Measurements from ENCODE around the gene RGCC.

RGCC gene

DNA sequence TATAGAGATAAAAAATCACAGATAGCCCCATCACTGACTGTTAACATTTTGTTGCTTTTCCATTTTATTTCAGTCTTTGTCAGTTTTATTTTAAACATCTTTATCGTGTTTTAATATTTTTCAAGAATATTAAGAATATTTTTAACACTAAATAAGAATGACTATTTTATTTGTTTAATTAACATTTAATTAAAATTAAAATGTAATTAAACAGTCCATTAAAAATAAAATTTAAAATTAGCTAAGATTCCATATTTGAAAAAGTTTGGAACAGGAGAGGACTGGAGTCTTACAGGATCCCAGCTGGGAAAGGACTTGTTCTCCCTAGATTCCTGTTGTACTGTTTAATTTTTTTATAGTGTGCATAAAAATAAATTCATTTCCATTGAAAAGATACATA is 54.5 kb downstream of the RGCC start:
- no peaks in the 10 kb centered on the region for H3K36me3 ChIP-seq (ENCODE audit: control insufficient read depth, insufficient read depth, low read length)
- no peak overlapping the region for H3K9ac ChIP-seq (ENCODE audit: low read length)
- H3K4me1 ChIP-seq (ENCODE audit: control insufficient read depth, insufficient read depth, low read length): no peaks in the 10 kb centered on the region
- H3K4me3 ChIP-seq (ENCODE audit: low read length): no peak overlapping the region
- no peaks in the 10 kb centered on the region for H3K9me3 ChIP-seq (ENCODE audit: control insufficient read depth, low read length)
- H3K27me3 ChIP-seq (ENCODE audit: control insufficient read depth, insufficient read depth, low read length): no peaks in the 10 kb centered on the region

GRCh38 chr13:41512441-41512840 is 55.1 kb downstream of the RGCC start:
- no peak overlapping the region for H3K9ac ChIP-seq (ENCODE audit: low read length)
- H3K27me3 ChIP-seq (ENCODE audit: control insufficient read depth, insufficient read depth, low read length): no peaks in the 10 kb centered on the region
- H3K9me3 ChIP-seq (ENCODE audit: control insufficient read depth, low read length): no peaks in the 10 kb centered on the region
- no peaks in the 10 kb centered on the region for H3K36me3 ChIP-seq (ENCODE audit: control insufficient read depth, insufficient read depth, low read length)
- no peak overlapping the region for H3K4me3 ChIP-seq (ENCODE audit: low read length)
- H3K4me1 ChIP-seq (ENCODE audit: control insufficient read depth, insufficient read depth, low read length): no peaks in the 10 kb centered on the region

DNA sequence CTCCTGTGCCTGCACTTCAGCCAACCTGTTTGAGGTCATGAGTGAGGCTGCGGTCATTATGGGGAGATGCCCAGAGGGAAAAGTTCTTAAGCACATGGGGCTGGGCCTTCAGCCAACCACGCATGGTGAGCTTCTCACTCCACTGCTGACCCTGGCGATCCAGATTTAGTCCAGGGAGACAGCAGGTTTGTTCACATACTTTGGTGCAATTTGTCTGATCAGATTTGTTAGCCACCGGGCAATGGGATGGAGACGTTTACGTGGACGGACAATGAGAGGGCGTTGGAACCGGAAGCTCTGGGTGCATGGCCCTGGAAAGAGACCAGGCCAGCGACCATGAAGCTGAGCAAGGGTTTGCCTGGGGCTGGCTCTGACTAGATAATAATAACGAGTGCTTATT is 56.2 kb downstream of the RGCC start:
- no peaks in the 10 kb centered on the region for H3K36me3 ChIP-seq (ENCODE audit: control insufficient read depth, insufficient read depth, low read length)
- H3K4me1 ChIP-seq (ENCODE audit: control insufficient read depth, insufficient read depth, low read length): no peaks in the 10 kb centered on the region
- no peak overlapping the region for H3K9ac ChIP-seq (ENCODE audit: low read length)
- H3K4me3 ChIP-seq (ENCODE audit: low read length): no peak overlapping the region
- H3K9me3 ChIP-seq (ENCODE audit: control insufficient read depth, low read length): no peaks in the 10 kb centered on the region
- H3K27me3 ChIP-seq (ENCODE audit: control insufficient read depth, insufficient read depth, low read length): no peaks in the 10 kb centered on the region

- Histone ChIP-seq H3K9me3 (ENCODE audit: control insufficient read depth, low read length) (no peaks in the 10 kb centered on the region), H3K4me3 (ENCODE audit: low read length) (no peak overlapping the region), H3K36me3 (ENCODE audit: control insufficient read depth, insufficient read depth, low read length) (no peaks in the 10 kb centered on the region), H3K9ac (ENCODE audit: low read length) (no peak overlapping the region), H3K4me1 (ENCODE audit: control insufficient read depth, insufficient read depth, low read length) (no peaks in the 10 kb centered on the region), H3K27me3 (ENCODE audit: control insufficient read depth, insufficient read depth, low read length) (no peaks in the 10 kb centered on the region)
These were observed 57.6 kb downstream of the RGCC start for GRCh38 chr13:41514853-41515395.

- no peaks in the 10 kb centered on the region for H3K27me3 ChIP-seq (ENCODE audit: control insufficient read depth, insufficient read depth, low read length)
- H3K9me3 ChIP-seq (ENCODE audit: control insufficient read depth, low read length): no peaks in the 10 kb centered on the region
- no peak overlapping the region for H3K9ac ChIP-seq (ENCODE audit: low read length)
- no peaks in the 10 kb centered on the region for H3K36me3 ChIP-seq (ENCODE audit: control insufficient read depth, insufficient read depth, low read length)
- H3K4me1 ChIP-seq (ENCODE audit: control insufficient read depth, insufficient read depth, low read length): no peaks in the 10 kb centered on the region
- no peak overlapping the region for H3K4me3 ChIP-seq (ENCODE audit: low read length)
These were observed 58.3 kb downstream of the RGCC start for GRCh38 chr13:41515491-41516139.

DNA sequence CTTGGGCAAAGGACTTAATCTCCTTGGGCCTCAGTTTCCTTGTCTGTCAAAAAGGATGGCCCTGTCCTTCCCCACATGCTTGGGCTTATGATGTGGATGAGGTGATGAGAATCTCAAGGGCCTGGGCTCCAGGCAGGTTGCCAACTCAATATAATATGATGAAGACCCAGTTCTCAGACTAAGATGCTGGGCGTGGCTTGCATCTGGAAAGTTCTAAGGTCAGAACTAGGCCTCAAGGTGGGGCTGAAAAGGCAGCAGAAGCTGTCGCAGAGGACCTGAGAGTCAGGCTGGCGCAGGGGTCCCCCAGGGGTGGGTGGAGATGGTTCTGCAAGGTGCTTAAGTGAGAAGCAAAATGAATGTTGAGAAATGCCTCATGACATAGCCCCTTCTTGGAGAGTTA is 58.8 kb downstream of the RGCC start:
- Histone ChIP-seq H3K4me1 (ENCODE audit: control insufficient read depth, insufficient read depth, low read length) (no peaks in the 10 kb centered on the region), H3K36me3 (ENCODE audit: control insufficient read depth, insufficient read depth, low read length) (no peaks in the 10 kb centered on the region), H3K27me3 (ENCODE audit: control insufficient read depth, insufficient read depth, low read length) (no peaks in the 10 kb centered on the region), H3K9me3 (ENCODE audit: control insufficient read depth, low read length) (no peaks in the 10 kb centered on the region), H3K9ac (ENCODE audit: low read length) (no peak overlapping the region), H3K4me3 (ENCODE audit: low read length) (no peak overlapping the region)

GRCh38 chr13:41516760-41517159 is 59.4 kb downstream of the RGCC start:
- H3K36me3 ChIP-seq (ENCODE audit: control insufficient read depth, insufficient read depth, low read length): no peaks in the 10 kb centered on the region
- H3K27me3 ChIP-seq (ENCODE audit: control insufficient read depth, insufficient read depth, low read length): no peaks in the 10 kb centered on the region
- no peak overlapping the region for H3K9ac ChIP-seq (ENCODE audit: low read length)
- no peaks in the 10 kb centered on the region for H3K4me1 ChIP-seq (ENCODE audit: control insufficient read depth, insufficient read depth, low read length)
- no peak overlapping the region for H3K4me3 ChIP-seq (ENCODE audit: low read length)
- H3K9me3 ChIP-seq (ENCODE audit: control insufficient read depth, low read length): no peaks in the 10 kb centered on the region

- Histone ChIP-seq H3K27me3 (ENCODE audit: control insufficient read depth, insufficient read depth, low read length) (no peaks in the 10 kb centered on the region), H3K9ac (ENCODE audit: low read length) (no peak overlapping the region), H3K9me3 (ENCODE audit: control insufficient read depth, low read length) (no peaks in the 10 kb centered on the region), H3K36me3 (ENCODE audit: control insufficient read depth, insufficient read depth, low read length) (no peaks in the 10 kb centered on the region), H3K4me3 (ENCODE audit: low read length) (no peak overlapping the region), H3K4me1 (ENCODE audit: control insufficient read depth, insufficient read depth, low read length) (no peaks in the 10 kb centered on the region)
These were observed 62.8 kb downstream of the RGCC start for GRCh38 chr13:41520016-41520659.

Measured in mucosa of stomach (tissue), 1 donor.